Measurements from ENCODE around the gene SFN. TPM values are rescaled to one million over a fixed set of nuclear protein-coding genes. Genes with fewer than 3 reads are reported as not detected.

The SFN gene
- total RNA-seq, 2 experiments from 2014 or later, result 1.4 to 1.8 TPM

DNA sequence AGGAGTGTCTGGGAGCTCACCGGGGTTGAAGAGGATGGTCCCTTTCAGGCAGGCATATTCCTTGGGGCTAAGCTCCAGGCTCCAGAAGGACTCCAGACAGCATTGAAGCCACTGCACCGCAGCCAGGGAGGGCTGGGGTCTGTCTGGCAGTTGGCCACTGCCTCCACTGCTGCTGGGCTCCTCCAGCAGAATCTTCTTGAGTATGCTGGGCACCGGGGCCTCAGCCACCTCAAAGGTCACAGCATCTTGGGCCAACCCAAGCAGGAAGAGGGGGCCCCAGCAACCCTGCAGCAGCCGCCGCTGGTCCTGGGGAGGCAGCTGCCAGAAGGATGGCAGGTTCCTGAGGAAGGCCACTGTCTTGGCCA, 50.4 kb downstream of the SFN start:
- DNase-seq, result no peak
- Mint-ChIP-seq H3K4me3 (no peak overlapping the region), H3K27me3 (peaks cover 1% of the 10 kb centered on the region), H3K36me3 (no peaks in the 10 kb centered on the region), H3K4me1 (no peaks in the 10 kb centered on the region), H3K27ac (no peak overlapping the region), H3K9me3 (no peaks in the 10 kb centered on the region)
- no peak for ATAC-seq (ENCODE audit: low read depth)
- POLR2A ChIA-PET, result interaction anchor here (0.8 to 1.2 kb wide), 3 partner anchors 13 to 48 kb away, joined by 3 to 5 read pairs (median 4); partner anchors contain the start of gene GPATCH3

Other genes with a start within 250 kb of the SFN start
- gene ARID1A, start 167.1 kb upstream of the SFN start, total RNA-seq, result 100 to 1,000 TPM; 118 to 124 TPM
- 10 to 100 TPM; 21.5 TPM for gene PIGV, start 75.2 kb upstream of the SFN start, total RNA-seq
- gene ZDHHC18, start 36.5 kb upstream of the SFN start, total RNA-seq, result 10 to 100 TPM; 52.9 TPM
- gene GPN2, start 27.1 kb downstream of the SFN start, total RNA-seq, result 10 to 100 TPM; 30.1 to 31.2 TPM
- 10 to 100 TPM; 17.3 to 19.6 TPM for gene GPATCH3, start 37.3 kb downstream of the SFN start, total RNA-seq
- not detected for gene NR0B2, start 50.8 kb downstream of the SFN start, total RNA-seq
- gene NUDC, start 58.6 kb downstream of the SFN start, total RNA-seq, result 10 to 100 TPM; 59.0 to 59.1 TPM
- gene KDF1, start 97.3 kb downstream of the SFN start, total RNA-seq, result 1 to 10 TPM; 1.1 to 1.8 TPM
- not detected for gene TRNP1, start 130.5 kb downstream of the SFN start, total RNA-seq
- not detected for gene TENT5B, start 149.7 kb downstream of the SFN start, total RNA-seq

All from activated naive CD8-positive, alpha-beta T cell treated with anti-CD3 and anti-CD28 coated beads, Interleukin-2, amount 10 ng/mL, durations not matched to agents 7 days and 5 days (primary cell).